H9 (cell line): ENCODE results near the gene GPHN. TPM values are rescaled to one million over a fixed set of nuclear protein-coding genes. Genes with fewer than 3 reads are reported as not detected.

Experiments used
- DNase-seq: peaks from one replicate; pipeline ENCODE4 v3.0.0-alpha.2; 2017
- H2AFZ ChIP-seq: one replicate; pipeline ENCODE4 v1.6.1; 2013; ENCODE audit warnings: mild to moderate bottlenecking, low read length, control low read depth, moderate library complexity
- H2AK5ac ChIP-seq: 2 replicates; pipeline ENCODE4 v1.6.1; 2013; ENCODE audit warnings: low read length, control low read depth, mixed read lengths; ENCODE audit not compliant: insufficient read length
- H2BK120ac ChIP-seq: one replicate; pipeline ENCODE4 v1.6.1; 2013; ENCODE audit warnings: low read depth, mild to moderate bottlenecking, low read length, control low read depth, inconsistent platforms; ENCODE audit not compliant: poor library complexity, severe bottlenecking
- H2BK12ac ChIP-seq: 2 replicates; pipeline ENCODE4 v1.6.1; 2013; ENCODE audit warnings: low read length, control low read depth, mixed read lengths, low read depth; ENCODE audit not compliant: insufficient read length
- H2BK15ac ChIP-seq: 2 replicates; pipeline ENCODE4 v1.6.1; 2013; ENCODE audit warnings: low read depth, low read length, control low read depth
- H2BK20ac ChIP-seq: one replicate; pipeline ENCODE4 v1.6.1; 2013; ENCODE audit warnings: low read depth, mild to moderate bottlenecking, low read length, control low read depth, inconsistent platforms; ENCODE audit not compliant: poor library complexity, severe bottlenecking
- H2BK5ac ChIP-seq: 2 replicates; pipeline ENCODE4 v1.6.1; 2013; ENCODE audit warnings: low read length, control low read depth, mixed read lengths; ENCODE audit not compliant: insufficient read length
- H3K14ac ChIP-seq: 2 replicates; pipeline ENCODE4 v1.6.1; 2013; ENCODE audit warnings: low read length, control low read depth; ENCODE audit not compliant: insufficient read depth
- H3K18ac ChIP-seq: 2 replicates; pipeline ENCODE4 v1.6.1; 2013; ENCODE audit warnings: low read depth, mild to moderate bottlenecking, mixed read lengths, low read length, control low read depth; ENCODE audit not compliant: insufficient read length
- H3K23ac ChIP-seq: 2 replicates; pipeline ENCODE4 v1.6.1; 2013; ENCODE audit warnings: low read length, control low read depth, mixed read lengths, low read depth; ENCODE audit not compliant: insufficient read length
- H3K23me2 ChIP-seq: 2 replicates; pipeline ENCODE4 v1.6.1; 2013; ENCODE audit warnings: low read depth, mild to moderate bottlenecking, mixed read lengths, low read length, control low read depth; ENCODE audit not compliant: insufficient read length, poor library complexity, severe bottlenecking
- H3K27ac ChIP-seq: 2 replicates; pipeline ENCODE4 v1.5.1; 2013; ENCODE audit warnings: low read length, control low read depth, mixed read lengths, low read depth; ENCODE audit not compliant: insufficient read length
- H3K27me3 ChIP-seq: 2 replicates; pipeline ENCODE4 v1.6.1; 2013; ENCODE audit warnings: low read length, control low read depth, inconsistent platforms; ENCODE audit not compliant: insufficient read depth
- H3K4ac ChIP-seq: 2 replicates; pipeline ENCODE4 v1.6.1; 2013; ENCODE audit warnings: low read depth, mild to moderate bottlenecking, control low read depth, inconsistent platforms, low read length, moderate library complexity
- H3K4me1 ChIP-seq: 2 replicates; pipeline ENCODE4 v1.6.1; 2013; ENCODE audit warnings: low read length, control low read depth, inconsistent platforms; ENCODE audit not compliant: insufficient read depth
- H3K4me2 ChIP-seq: 2 replicates; pipeline ENCODE4 v1.6.1; 2013; ENCODE audit warnings: low read length, control low read depth, mixed read lengths; ENCODE audit not compliant: insufficient read length, insufficient read depth
- H3K56ac ChIP-seq: 2 replicates; pipeline ENCODE4 v1.6.1; 2013; ENCODE audit warnings: low read depth, mild to moderate bottlenecking, mixed read lengths, low read length, control low read depth; ENCODE audit not compliant: insufficient read length
- H3K79me1 ChIP-seq: 2 replicates; pipeline ENCODE4 v1.6.1; 2013; ENCODE audit warnings: low read depth, mild to moderate bottlenecking, moderate library complexity, low read length, control low read depth, inconsistent platforms; ENCODE audit not compliant: insufficient read depth, poor library complexity, severe bottlenecking
- H3K79me2 ChIP-seq: 2 replicates; pipeline ENCODE4 v1.6.1; 2013; ENCODE audit warnings: low read length, control low read depth, inconsistent platforms; ENCODE audit not compliant: insufficient read depth
- H3K9ac ChIP-seq: 2 replicates; pipeline ENCODE4 v1.6.1; 2013; ENCODE audit warnings: low read length, control low read depth, mixed read lengths; ENCODE audit not compliant: insufficient read length; ENCODE audit errors: extremely low read depth
- H3K9me3 ChIP-seq: one replicate; pipeline ENCODE4 v1.6.1; 2013; ENCODE audit warnings: low read depth, low read length, inconsistent platforms; ENCODE audit not compliant: control insufficient read depth
- H3T11ph ChIP-seq: one replicate; pipeline ENCODE4 v1.6.1; 2013; ENCODE audit warnings: mild to moderate bottlenecking, low read length, control low read depth, inconsistent platforms
- H4K20me1 ChIP-seq: one replicate; pipeline ENCODE4 v1.6.1; 2013; ENCODE audit not compliant: control insufficient read depth, insufficient read length, insufficient read depth
- H4K5ac ChIP-seq: 2 replicates; pipeline ENCODE4 v1.6.1; 2013; ENCODE audit warnings: low read depth, mild to moderate bottlenecking, mixed read lengths, low read length, control low read depth; ENCODE audit not compliant: insufficient read length
- H4K8ac ChIP-seq: replicated peaks from 2 replicates; pipeline ENCODE4 v1.6.1; 2013; ENCODE audit warnings: low read length, control low read depth, mixed read lengths, low read depth; ENCODE audit not compliant: insufficient read length
- H4K91ac ChIP-seq: 2 replicates; pipeline ENCODE4 v1.6.1; 2013; ENCODE audit warnings: low read depth, mild to moderate bottlenecking, moderate library complexity, mixed read lengths, low read length, control low read depth; ENCODE audit not compliant: insufficient read length
- H3K27ac Mint-ChIP-seq, 3 experiments: 2 replicates in 2 of 3; 3 replicates in 1 of 3; pipeline ENCODE4 v1.8.0; 2020 to 2021; ENCODE audit warnings: mixed read lengths in 3 of 3, mild to moderate bottlenecking in 1 of 3, moderate library complexity in 1 of 3
- H3K27me3 Mint-ChIP-seq: 2 replicates; pipeline ENCODE4 v1.8.0; 2021; ENCODE audit warnings: low read depth, mild to moderate bottlenecking, moderate library complexity, mixed read lengths
- H3K36me3 Mint-ChIP-seq, 3 experiments: 2 replicates in 2 of 3; 3 replicates in 1 of 3; pipeline ENCODE4 v1.8.0; 2020 to 2021; ENCODE audit warnings: low read depth in 3 of 3, mixed read lengths in 3 of 3; ENCODE audit not compliant: insufficient read depth in 1 of 3
- H3K4me1 Mint-ChIP-seq, 2 experiments: 2 replicates each; pipeline ENCODE4 v1.8.0; 2020; ENCODE audit warnings: mixed read lengths in 2 of 2
- H3K4me3 Mint-ChIP-seq, 2 experiments: 2 replicates in 1 of 2; 3 replicates in 1 of 2; pipeline ENCODE4 v1.8.0; 2020 to 2021; ENCODE audit warnings: mild to moderate bottlenecking in 2 of 2, mixed read lengths in 2 of 2, moderate library complexity in 1 of 2
- H3K9me3 Mint-ChIP-seq, 2 experiments: 2 replicates in 1 of 2; 3 replicates in 1 of 2; pipeline ENCODE4 v1.8.0; 2020; ENCODE audit warnings: mild to moderate bottlenecking in 2 of 2, mixed read lengths in 2 of 2, moderate library complexity in 1 of 2
- total RNA-seq: library from RNA; stranded (reverse); gene quantifications from 2 replicates; pipeline ENCODE4 v1.2.1, GENCODE V29; 2021
- TF ChIP-seq, protein P1 (sequence below): fragments of 200-600 bp; sonication (generic); conservative IDR thresholded peaks from 3 replicates; pipeline ENCODE4 v1.8.0; 2021; ENCODE audit warnings: antibody characterized with exemption, mild to moderate bottlenecking

Gene GPHN
- total RNA-seq, 1 experiment from 2014 or later, result 16.1 TPM

DNA sequence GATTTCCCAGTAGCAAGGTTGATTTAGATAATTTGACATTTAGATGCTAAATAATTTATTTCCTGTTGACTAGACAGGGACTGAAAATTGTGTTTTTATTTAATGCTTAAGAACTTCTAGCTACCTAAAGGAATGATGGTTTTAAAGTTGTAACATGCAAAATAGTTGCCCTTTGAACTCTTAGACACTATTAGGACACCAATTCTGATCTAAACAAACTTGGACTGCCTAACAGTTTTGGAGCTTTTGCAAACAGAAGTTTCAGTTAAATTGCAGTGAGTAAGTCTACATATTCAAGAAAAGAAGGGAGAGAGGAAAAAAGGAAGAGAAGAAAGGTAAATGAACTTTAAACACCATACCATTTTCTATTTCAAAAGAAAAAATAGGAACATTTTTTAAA lies 492.0 kb downstream of the GPHN start:
- Histone ChIP-seq H4K91ac (no peak overlapping the region), H2BK120ac (no peak overlapping the region), H2BK5ac (no peak overlapping the region), H2BK12ac (no peak overlapping the region), H3K23ac (no peak overlapping the region), H3K79me1 (no peaks in the 10 kb centered on the region), H3K4me2 (no peak overlapping the region), H3K4me1 (no peaks in the 10 kb centered on the region), H3K23me2 (no peaks in the 10 kb centered on the region), H3K27ac (no peak overlapping the region), H4K5ac (no peak overlapping the region), H3K27me3 (no peaks in the 10 kb centered on the region), H2AK5ac (no peak overlapping the region), H3K9ac (no peak overlapping the region), H2AFZ (no peak overlapping the region), H3K9me3 (no peaks in the 10 kb centered on the region), H3T11ph (no peak overlapping the region), H3K14ac (no peak overlapping the region), H4K8ac (no peak overlapping the region), H3K56ac (no peak overlapping the region), H3K18ac (no peak overlapping the region), H4K20me1 (no peaks in the 10 kb centered on the region), H2BK15ac (no peak overlapping the region), H3K79me2 (no peaks in the 10 kb centered on the region), H3K4ac (no peak overlapping the region), H2BK20ac (no peak overlapping the region)
- no peaks in the 10 kb centered on the region for H3K27me3 Mint-ChIP-seq
- TF ChIP-seq, protein P1, sequence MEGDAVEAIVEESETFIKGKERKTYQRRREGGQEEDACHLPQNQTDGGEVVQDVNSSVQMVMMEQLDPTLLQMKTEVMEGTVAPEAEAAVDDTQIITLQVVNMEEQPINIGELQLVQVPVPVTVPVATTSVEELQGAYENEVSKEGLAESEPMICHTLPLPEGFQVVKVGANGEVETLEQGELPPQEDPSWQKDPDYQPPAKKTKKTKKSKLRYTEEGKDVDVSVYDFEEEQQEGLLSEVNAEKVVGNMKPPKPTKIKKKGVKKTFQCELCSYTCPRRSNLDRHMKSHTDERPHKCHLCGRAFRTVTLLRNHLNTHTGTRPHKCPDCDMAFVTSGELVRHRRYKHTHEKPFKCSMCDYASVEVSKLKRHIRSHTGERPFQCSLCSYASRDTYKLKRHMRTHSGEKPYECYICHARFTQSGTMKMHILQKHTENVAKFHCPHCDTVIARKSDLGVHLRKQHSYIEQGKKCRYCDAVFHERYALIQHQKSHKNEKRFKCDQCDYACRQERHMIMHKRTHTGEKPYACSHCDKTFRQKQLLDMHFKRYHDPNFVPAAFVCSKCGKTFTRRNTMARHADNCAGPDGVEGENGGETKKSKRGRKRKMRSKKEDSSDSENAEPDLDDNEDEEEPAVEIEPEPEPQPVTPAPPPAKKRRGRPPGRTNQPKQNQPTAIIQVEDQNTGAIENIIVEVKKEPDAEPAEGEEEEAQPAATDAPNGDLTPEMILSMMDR, result no peak
- no peaks in the 10 kb centered on the region for H3K9me3 Mint-ChIP-seq
- H3K36me3 Mint-ChIP-seq, result no peaks in the 10 kb centered on the region
- H3K4me3 Mint-ChIP-seq, result no peak overlapping the region
- no peaks in the 10 kb centered on the region for H3K4me1 Mint-ChIP-seq
- no peak for DNase-seq
- H3K27ac Mint-ChIP-seq, result no peak overlapping the region
